ENCODE data around the gene AP2A2.

- TF ChIP-seq POLR2A (IDR thresholded peaks at IDR 0.05; ENCODE audit: borderline replicate concordance, extremely low read depth, insufficient read depth, insufficient read length) (no peak), CTCF (IDR thresholded peaks at IDR 0.05 in 2 of 3, conservative IDR thresholded peaks at IDR 0.05 in 1 of 3; ENCODE audit: borderline replicate concordance in 1 of 3, insufficient read depth in 1 of 3, low read depth in 2 of 3, low read length in 2 of 3) (no peak), SRF (IDR thresholded peaks at IDR 0.05; ENCODE audit: low read depth) (no peak), SIN3A (IDR thresholded peaks at IDR 0.05; ENCODE audit: low read depth) (no peak)
Measured at GRCh38 chr11:986952-987305, 61.3 kb downstream of the AP2A2 start.
